ENCODE results near the gene SLC16A11. TPM values are rescaled to one million over a fixed set of nuclear protein-coding genes. Genes with fewer than 3 reads are reported as not detected.

SLC16A11 gene
- total and polyA plus RNA-seq, 10 of the 15 experiments (the other 5 are each of a cell fraction or from before 2014, with no cell fraction given), result 0.11 to 2.7 (median 0.84) TPM

- CTCF ChIA-PET, result interaction anchor here (0.7 to 1.7 kb wide), 2 partner anchors 16 to 26 kb away, joined by 3 to 5 read pairs; no protein-coding TSS in a partner anchor
- Histone ChIP-seq H3K9ac (ENCODE audit: control insufficient read depth, insufficient read depth, low read length) (no peak overlapping the region), H2AFZ (ENCODE audit: control insufficient read depth, low read depth, low read length) (no peak overlapping the region), H3K36me3 (ENCODE audit: control insufficient read depth in 2 of 2, insufficient read depth in 2 of 2, low read length in 1 of 2) (no peaks in the 10 kb centered on the region), H3K4me3 (no peak overlapping the region), H3K27ac (ENCODE audit: control insufficient read depth, insufficient read depth) (no peak overlapping the region), H3K4me2 (ENCODE audit: control insufficient read depth, insufficient read depth) (no peak overlapping the region), H3K27me3 (replicated peaks in 1 of 2; ENCODE audit: control insufficient read depth in 2 of 2, insufficient read depth in 2 of 2, low read length in 1 of 2) (no peaks in the 10 kb centered on the region), H3K9me3 (replicated peaks; ENCODE audit: control insufficient read depth, insufficient read depth, low read length) (no peaks in the 10 kb centered on the region), H4K20me1 (ENCODE audit: control insufficient read depth, insufficient read depth) (no peaks in the 10 kb centered on the region), H3K79me2 (ENCODE audit: control insufficient read depth, insufficient read depth, low read length) (no peaks in the 10 kb centered on the region), H3K4me1 (ENCODE audit: control insufficient read depth, insufficient read depth, low read length) (no peaks in the 10 kb centered on the region)
- POLR2A ChIA-PET, result interaction anchor here (0.5 to 0.7 kb wide), 2 partner anchors 9 to 46 kb away, joined by 3 to 4 read pairs; no protein-coding TSS in a partner anchor
- WGBS (ENCODE audit: insufficient coverage, insufficient replicate concordance, low lambda C conversion rate, missing lambda C conversion rate), result 32% methylated on average over 10 of the region's 10 CpGs
- ATAC-seq (no peak), DNase-seq (ENCODE audit: low read depth, low spot score) (no peak), FAIRE-seq (no peak)
- SMC1A ChIA-PET (ENCODE audit: uncharacterized antibody, unreplicated experiment), result no interaction called here
- RAD21 ChIA-PET (ENCODE audit: unreplicated experiment), result no interaction called here
- in situ Hi-C loops (cut with MboI) (no loop called here), intact Hi-C loops (cut with micrococcal nuclease; ENCODE audit: unreplicated experiment) (no loop called here)
- BruUV-seq (replicated peaks), result no TSS peak
- TF ChIP-seq ZNF274 (IDR thresholded peaks at IDR 0.05; ENCODE audit: insufficient read depth, insufficient read length), result no peak
- TF ChIP-seq SUPT20H (IDR thresholded peaks at IDR 0.05; ENCODE audit: borderline replicate concordance, control insufficient read depth, low read depth, low read length), result no peak
- no peak for TF ChIP-seq ZZZ3 (IDR thresholded peaks at IDR 0.05; ENCODE audit: control insufficient read depth, insufficient read length, low read depth)
- TF ChIP-seq SMC3 (IDR thresholded peaks at IDR 0.05; ENCODE audit: borderline replicate concordance, low read length), result no peak
- TF ChIP-seq, protein P1, sequence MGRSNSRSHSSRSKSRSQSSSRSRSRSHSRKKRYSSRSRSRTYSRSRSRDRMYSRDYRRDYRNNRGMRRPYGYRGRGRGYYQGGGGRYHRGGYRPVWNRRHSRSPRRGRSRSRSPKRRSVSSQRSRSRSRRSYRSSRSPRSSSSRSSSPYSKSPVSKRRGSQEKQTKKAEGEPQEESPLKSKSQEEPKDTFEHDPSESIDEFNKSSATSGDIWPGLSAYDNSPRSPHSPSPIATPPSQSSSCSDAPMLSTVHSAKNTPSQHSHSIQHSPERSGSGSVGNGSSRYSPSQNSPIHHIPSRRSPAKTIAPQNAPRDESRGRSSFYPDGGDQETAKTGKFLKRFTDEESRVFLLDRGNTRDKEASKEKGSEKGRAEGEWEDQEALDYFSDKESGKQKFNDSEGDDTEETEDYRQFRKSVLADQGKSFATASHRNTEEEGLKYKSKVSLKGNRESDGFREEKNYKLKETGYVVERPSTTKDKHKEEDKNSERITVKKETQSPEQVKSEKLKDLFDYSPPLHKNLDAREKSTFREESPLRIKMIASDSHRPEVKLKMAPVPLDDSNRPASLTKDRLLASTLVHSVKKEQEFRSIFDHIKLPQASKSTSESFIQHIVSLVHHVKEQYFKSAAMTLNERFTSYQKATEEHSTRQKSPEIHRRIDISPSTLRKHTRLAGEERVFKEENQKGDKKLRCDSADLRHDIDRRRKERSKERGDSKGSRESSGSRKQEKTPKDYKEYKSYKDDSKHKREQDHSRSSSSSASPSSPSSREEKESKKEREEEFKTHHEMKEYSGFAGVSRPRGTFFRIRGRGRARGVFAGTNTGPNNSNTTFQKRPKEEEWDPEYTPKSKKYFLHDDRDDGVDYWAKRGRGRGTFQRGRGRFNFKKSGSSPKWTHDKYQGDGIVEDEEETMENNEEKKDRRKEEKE (IDR thresholded peaks at IDR 0.05), result no peak
- TF ChIP-seq KAT2A (conservative IDR thresholded peaks at IDR 0.05; ENCODE audit: control insufficient read depth, low read depth, low read length), result no peak
- no peak for TF ChIP-seq IRF4 (IDR thresholded peaks at IDR 0.05; ENCODE audit: low read depth, low read length)
- TF ChIP-seq, protein P2, sequence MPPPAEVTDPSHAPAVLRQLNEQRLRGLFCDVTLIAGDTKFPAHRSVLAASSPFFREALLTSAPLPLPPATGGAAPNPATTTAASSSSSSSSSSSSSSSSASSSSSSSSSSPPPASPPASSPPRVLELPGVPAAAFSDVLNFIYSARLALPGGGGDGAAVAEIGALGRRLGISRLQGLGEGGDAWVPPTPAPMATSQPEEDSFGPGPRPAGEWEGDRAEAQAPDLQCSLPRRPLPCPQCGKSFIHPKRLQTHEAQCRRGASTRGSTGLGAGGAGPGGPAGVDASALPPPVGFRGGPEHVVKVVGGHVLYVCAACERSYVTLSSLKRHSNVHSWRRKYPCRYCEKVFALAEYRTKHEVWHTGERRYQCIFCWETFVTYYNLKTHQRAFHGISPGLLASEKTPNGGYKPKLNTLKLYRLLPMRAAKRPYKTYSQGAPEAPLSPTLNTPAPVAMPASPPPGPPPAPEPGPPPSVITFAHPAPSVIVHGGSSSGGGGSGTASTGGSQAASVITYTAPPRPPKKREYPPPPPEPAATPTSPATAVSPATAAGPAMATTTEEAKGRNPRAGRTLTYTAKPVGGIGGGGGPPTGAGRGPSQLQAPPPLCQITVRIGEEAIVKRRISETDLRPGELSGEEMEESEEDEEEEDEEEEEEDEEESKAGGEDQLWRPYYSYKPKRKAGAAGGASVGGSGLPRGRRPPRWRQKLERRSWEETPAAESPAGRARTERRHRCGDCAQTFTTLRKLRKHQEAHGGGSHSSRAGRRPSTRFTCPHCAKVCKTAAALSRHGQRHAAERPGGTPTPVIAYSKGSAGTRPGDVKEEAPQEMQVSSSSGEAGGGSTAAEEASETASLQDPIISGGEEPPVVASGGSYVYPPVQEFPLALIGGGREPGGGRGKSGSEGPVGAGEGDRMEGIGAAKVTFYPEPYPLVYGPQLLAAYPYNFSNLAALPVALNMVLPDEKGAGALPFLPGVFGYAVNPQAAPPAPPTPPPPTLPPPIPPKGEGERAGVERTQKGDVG (CRISPR knock-in tag; IDR thresholded peaks at IDR 0.05), result no peak
- no peak for TF ChIP-seq KLF5 (IDR thresholded peaks at IDR 0.05; ENCODE audit: partially characterized antibody)
- no peak for TF ChIP-seq GABPA (IDR thresholded peaks at IDR 0.05; ENCODE audit: low read depth)
- TF ChIP-seq SRF (IDR thresholded peaks at IDR 0.05; ENCODE audit: low read depth in 2 of 2, low read length in 2 of 2), result no peak
- no peak for TF ChIP-seq ZNF207 (IDR thresholded peaks at IDR 0.05; ENCODE audit: borderline replicate concordance)
- no peak for TF ChIP-seq POLR2A (IDR thresholded peaks at IDR 0.05; ENCODE audit: low read depth, low read length)
- no peak for TF ChIP-seq ATF3 (IDR thresholded peaks at IDR 0.05; ENCODE audit: borderline replicate concordance, extremely low read depth, low read depth, low read length)
- TF ChIP-seq, protein P3, sequence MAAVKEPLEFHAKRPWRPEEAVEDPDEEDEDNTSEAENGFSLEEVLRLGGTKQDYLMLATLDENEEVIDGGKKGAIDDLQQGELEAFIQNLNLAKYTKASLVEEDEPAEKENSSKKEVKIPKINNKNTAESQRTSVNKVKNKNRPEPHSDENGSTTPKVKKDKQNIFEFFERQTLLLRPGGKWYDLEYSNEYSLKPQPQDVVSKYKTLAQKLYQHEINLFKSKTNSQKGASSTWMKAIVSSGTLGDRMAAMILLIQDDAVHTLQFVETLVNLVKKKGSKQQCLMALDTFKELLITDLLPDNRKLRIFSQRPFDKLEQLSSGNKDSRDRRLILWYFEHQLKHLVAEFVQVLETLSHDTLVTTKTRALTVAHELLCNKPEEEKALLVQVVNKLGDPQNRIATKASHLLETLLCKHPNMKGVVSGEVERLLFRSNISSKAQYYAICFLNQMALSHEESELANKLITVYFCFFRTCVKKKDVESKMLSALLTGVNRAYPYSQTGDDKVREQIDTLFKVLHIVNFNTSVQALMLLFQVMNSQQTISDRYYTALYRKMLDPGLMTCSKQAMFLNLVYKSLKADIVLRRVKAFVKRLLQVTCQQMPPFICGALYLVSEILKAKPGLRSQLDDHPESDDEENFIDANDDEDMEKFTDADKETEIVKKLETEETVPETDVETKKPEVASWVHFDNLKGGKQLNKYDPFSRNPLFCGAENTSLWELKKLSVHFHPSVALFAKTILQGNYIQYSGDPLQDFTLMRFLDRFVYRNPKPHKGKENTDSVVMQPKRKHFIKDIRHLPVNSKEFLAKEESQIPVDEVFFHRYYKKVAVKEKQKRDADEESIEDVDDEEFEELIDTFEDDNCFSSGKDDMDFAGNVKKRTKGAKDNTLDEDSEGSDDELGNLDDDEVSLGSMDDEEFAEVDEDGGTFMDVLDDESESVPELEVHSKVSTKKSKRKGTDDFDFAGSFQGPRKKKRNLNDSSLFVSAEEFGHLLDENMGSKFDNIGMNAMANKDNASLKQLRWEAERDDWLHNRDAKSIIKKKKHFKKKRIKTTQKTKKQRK (IDR thresholded peaks at IDR 0.05; ENCODE audit: low read depth, low read length), result no peak
- no peak for TF ChIP-seq MEF2A (IDR thresholded peaks at IDR 0.05; ENCODE audit: insufficient read depth, low read depth, low read length)
Measured at GRCh38 chr17:7078711-7079110, 34.8 kb upstream of the SLC16A11 start.

Data from GM12878 (cell line).